ENCODE results near the gene CEBPG. TPM values are rescaled to one million over a fixed set of nuclear protein-coding genes. Genes with fewer than 3 reads are reported as not detected.

The CEBPG gene
- total RNA-seq, 1 experiment from 2014 or later = 51.1 TPM

- POLR2A ChIA-PET = no interaction called here
- ATAC-seq = no peak
- CTCF ChIA-PET = no interaction called here
These were observed 7.8 kb upstream of the CEBPG start for GRCh38 chr19:33365691-33366090.

More at GRCh38 chr19:33365691-33366090, 7.8 kb upstream of the CEBPG start:
- H3K9me2 ChIP-seq (ENCODE audit: insufficient read depth) = no peaks in the 10 kb centered on the region
- no TSS peak for BruUV-seq (replicated peaks)
- no peak overlapping the region for H3K4me2 ChIP-seq (ENCODE audit: low read length)
- TF ChIP-seq MAX (IDR thresholded peaks at IDR 0.05) (no peak), ATF3 (IDR thresholded peaks at IDR 0.05) (no peak), CEBPB (IDR thresholded peaks at IDR 0.05; ENCODE audit: low read depth) (no peak), ELF1 (IDR thresholded peaks at IDR 0.05; ENCODE audit: borderline replicate concordance, low read depth) (no peak), EZH2 (IDR thresholded peaks at IDR 0.05) (no peak), SRF (IDR thresholded peaks at IDR 0.05; ENCODE audit: low read depth) (no peak), CBX3 (IDR thresholded peaks at IDR 0.05; ENCODE audit: low read depth) (no peak), TCF7L2 (IDR thresholded peaks at IDR 0.05; ENCODE audit: borderline replicate concordance, extremely low read depth, insufficient read depth, insufficient read length) (no peak), ZNF274 (IDR thresholded peaks at IDR 0.05; ENCODE audit: low read depth, low read length) (no peak), JUND (IDR thresholded peaks at IDR 0.05) (no peak), EGR1 (IDR thresholded peaks at IDR 0.05; ENCODE audit: low read depth) (no peak), ZFX (IDR thresholded peaks at IDR 0.05) (no peak), YY1 (IDR thresholded peaks at IDR 0.05; ENCODE audit: extremely low read depth, insufficient replicate concordance, low read depth, low read length) (no peak), SIN3A (IDR thresholded peaks at IDR 0.05; ENCODE audit: low read depth) (no peak), RAD21 (IDR thresholded peaks at IDR 0.05; ENCODE audit: low read depth) (no peak), CTCF (IDR thresholded peaks at IDR 0.05 in 2 of 3, conservative IDR thresholded peaks at IDR 0.05 in 1 of 3; ENCODE audit: borderline replicate concordance in 1 of 3, insufficient read depth in 1 of 3, low read depth in 2 of 3, low read length in 2 of 3) (no peak), POLR2A (IDR thresholded peaks at IDR 0.05; ENCODE audit: borderline replicate concordance, extremely low read depth, insufficient read depth, insufficient read length) (no peak), REST (IDR thresholded peaks at IDR 0.05; ENCODE audit: low read depth) (no peak), FOSL1 (IDR thresholded peaks at IDR 0.05; ENCODE audit: low read depth) (no peak), SP1 (IDR thresholded peaks at IDR 0.05; ENCODE audit: low read depth) (no peak)
- H3K27me3 ChIP-seq (ENCODE audit: insufficient read depth, low read length) = no peaks in the 10 kb centered on the region
- no peak overlapping the region for H2AFZ ChIP-seq (ENCODE audit: low read depth, low read length, poor library complexity, severe bottlenecking)
- no peaks in the 10 kb centered on the region for H4K20me1 ChIP-seq (ENCODE audit: insufficient read depth)
- H3K4me3 ChIP-seq (replicated peaks in 1 of 2; ENCODE audit: low read depth in 1 of 2, low read length in 2 of 2) = no peak overlapping the region
- H3K36me3 ChIP-seq (ENCODE audit: control insufficient read depth in 1 of 2, insufficient read depth in 2 of 2, low read length in 2 of 2) = no peaks in the 10 kb centered on the region
- RAD21 ChIA-PET (ENCODE audit: low non-redundant PET in 1 of 2, low total read pairs in 2 of 2, uncharacterized antibody in 2 of 2, unreplicated experiment in 2 of 2) = no interaction called here
- H3K27ac ChIP-seq (ENCODE audit: low read depth, low read length) = no peak overlapping the region
- DNase-seq (ENCODE audit: low read depth, low spot score) = no peak
- H3K79me2 ChIP-seq (ENCODE audit: insufficient read depth, low read length) = no peaks in the 10 kb centered on the region
- no peak overlapping the region for H3K9ac ChIP-seq (ENCODE audit: low read length)
- intact Hi-C loops (cut with micrococcal nuclease) = no loop called here
- H3K9me3 ChIP-seq (ENCODE audit: control insufficient read depth in 1 of 2, insufficient read depth in 1 of 2, low read depth in 1 of 2, low read length in 2 of 2) = no peaks in the 10 kb centered on the region
- H3K4me1 ChIP-seq (ENCODE audit: control insufficient read depth in 1 of 2, insufficient read depth in 2 of 2, low read length in 2 of 2) = peaks cover 0 to 10% of the 10 kb centered on the region in 2 experiments; a peak in 2 of 4 replicates
